IPS-18c (cell line): ENCODE data around the gene RFX5.
"Not testable (repeated sequence)": the region's sequence is repeated elsewhere in the genome, so short reads cannot be mapped to it uniquely, and the experiment has no call there.

Experiments used
- H3K4me3 ChIP-seq: 2 replicates; pipeline ENCODE4 v1.7.0; 2013; ENCODE audit warnings: low read depth, mild to moderate bottlenecking, low read length, moderate library complexity; ENCODE audit not compliant: insufficient read depth
- H3K9me3 ChIP-seq: one replicate; pipeline ENCODE4 v1.6.1; 2013; ENCODE audit warnings: mild to moderate bottlenecking, low read length, moderate library complexity; ENCODE audit not compliant: control insufficient read depth, insufficient read depth

RFX5 gene

GRCh38 chr1:151346769-151347522 is at the start of gene RFX5:
Gene RFX5 (minus strand): TSS chr1:151347252. CDS start chr1:151346320, 932 bp downstream.
- H3K4me3 ChIP-seq = peak within 1 kb of the TSS; percentile 74
- H3K9me3 ChIP-seq = peaks cover 2% of the 10 kb centered on the region

GRCh38 chr1:151396265-151396664 is 49.2 kb upstream of the RFX5 start:
- not testable (repeated sequence) for H3K4me3 ChIP-seq, H3K9me3 ChIP-seq

- no peak overlapping the region for H3K4me3 ChIP-seq
- no peaks in the 10 kb centered on the region for H3K9me3 ChIP-seq
Measured at GRCh38 chr1:151393583-151393982, 46.5 kb upstream of the RFX5 start.

GRCh38 chr1:151391079-151391563 is 44.1 kb upstream of the RFX5 start:
- Histone ChIP-seq H3K9me3 (no peaks in the 10 kb centered on the region), H3K4me3 (no peak overlapping the region)

GRCh38 chr1:151390221-151391078 is 43.4 kb upstream of the RFX5 start:
- H3K9me3 ChIP-seq, H3K4me3 ChIP-seq: not testable (repeated sequence)

- Histone ChIP-seq H3K4me3 (no peak overlapping the region), H3K9me3 (no peaks in the 10 kb centered on the region)
Measured at GRCh38 chr1:151386002-151386401, 39.0 kb upstream of the RFX5 start.

- Histone ChIP-seq H3K4me3 (no peak overlapping the region), H3K9me3 (no peaks in the 10 kb centered on the region)
Measured at GRCh38 chr1:151384584-151384983, 37.5 kb upstream of the RFX5 start.

GRCh38 chr1:151377150-151377884 is 30.3 kb upstream of the RFX5 start:
- Histone ChIP-seq H3K9me3 (no peaks in the 10 kb centered on the region), H3K4me3 (no peak overlapping the region)

- no peak overlapping the region for H3K4me3 ChIP-seq
- no peaks in the 10 kb centered on the region for H3K9me3 ChIP-seq
Measured at GRCh38 chr1:151373196-151373595, 26.1 kb upstream of the RFX5 start.

GRCh38 chr1:151372058-151372934 is 25.2 kb upstream of the RFX5 start, which contains the start of gene SELENBP1:
Gene SELENBP1 (minus strand): TSS chr1:151372705. CDS start chr1:151372641, 64 bp downstream.
- Histone ChIP-seq H3K4me3 (peak within 1 kb of the TSS; percentile 46), H3K9me3 (no peaks in the 10 kb centered on the region)

GRCh38 chr1:151371370-151372057 is 24.5 kb upstream of the RFX5 start:
- H3K9me3 ChIP-seq = no peaks in the 10 kb centered on the region
- peak overlapping the region; percentile 46 for H3K4me3 ChIP-seq

GRCh38 chr1:151370211-151370911 is 23.3 kb upstream of the RFX5 start:
- Histone ChIP-seq H3K4me3 (no peak overlapping the region), H3K9me3 (no peaks in the 10 kb centered on the region)

- Histone ChIP-seq H3K4me3 (no peak overlapping the region), H3K9me3 (no peaks in the 10 kb centered on the region)
Measured at GRCh38 chr1:151369621-151370048, 22.6 kb upstream of the RFX5 start.

- H3K9me3 ChIP-seq = no peaks in the 10 kb centered on the region
- no peak overlapping the region for H3K4me3 ChIP-seq
Measured at GRCh38 chr1:151369302-151369610, 22.2 kb upstream of the RFX5 start.

GRCh38 chr1:151368393-151369301 is 21.6 kb upstream of the RFX5 start:
- Histone ChIP-seq H3K9me3 (no peaks in the 10 kb centered on the region), H3K4me3 (no peak overlapping the region)
